Uterus (tissue), 2 donors: ENCODE results near the gene KCNH1.

ENCODE experiments used
- POLR2A ChIP-seq, 2 donors: fragments of 450-650 bp; IDR thresholded peaks; one replicate each; pipeline ENCODE4 v1.6.1; 2016; ENCODE audit warnings: antibody characterized with exemption in 2 of 2, mild to moderate bottlenecking in 1 of 2, moderate library complexity in 1 of 2
- TF ChIP-seq, protein P1 (sequence below), 4 experiments: fragments of 200-600 bp in 2 of 4; fragments of 450-650 bp in 2 of 4; sonication (generic) in 2 of 4; IDR thresholded peaks; one replicate each; pipeline ENCODE4 v1.5.1; 2016 to 2019; ENCODE audit warnings: antibody characterized with exemption in 4 of 4, mild to moderate bottlenecking in 2 of 4, moderate library complexity in 1 of 4

DNA sequence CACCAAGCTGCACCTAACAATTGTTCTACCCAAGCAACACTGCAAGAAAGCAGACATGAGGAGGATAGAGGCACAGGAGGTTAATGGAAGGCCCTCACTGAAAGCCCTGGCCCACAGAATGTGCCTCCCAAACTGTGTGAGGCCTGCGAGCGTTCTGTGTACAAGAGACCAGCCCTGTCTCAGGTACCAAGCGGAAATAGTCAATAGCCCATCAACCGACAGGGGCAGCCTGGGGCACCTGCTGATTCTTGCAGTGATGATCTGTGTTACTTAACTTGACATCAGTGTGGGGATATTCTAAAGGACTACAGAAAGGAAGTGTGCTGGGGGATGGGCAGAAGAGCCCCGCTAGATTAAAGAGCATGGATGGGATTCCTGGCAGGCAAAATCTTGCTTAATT is 392.4 kb downstream of the KCNH1 start:
- TF ChIP-seq, protein P1, sequence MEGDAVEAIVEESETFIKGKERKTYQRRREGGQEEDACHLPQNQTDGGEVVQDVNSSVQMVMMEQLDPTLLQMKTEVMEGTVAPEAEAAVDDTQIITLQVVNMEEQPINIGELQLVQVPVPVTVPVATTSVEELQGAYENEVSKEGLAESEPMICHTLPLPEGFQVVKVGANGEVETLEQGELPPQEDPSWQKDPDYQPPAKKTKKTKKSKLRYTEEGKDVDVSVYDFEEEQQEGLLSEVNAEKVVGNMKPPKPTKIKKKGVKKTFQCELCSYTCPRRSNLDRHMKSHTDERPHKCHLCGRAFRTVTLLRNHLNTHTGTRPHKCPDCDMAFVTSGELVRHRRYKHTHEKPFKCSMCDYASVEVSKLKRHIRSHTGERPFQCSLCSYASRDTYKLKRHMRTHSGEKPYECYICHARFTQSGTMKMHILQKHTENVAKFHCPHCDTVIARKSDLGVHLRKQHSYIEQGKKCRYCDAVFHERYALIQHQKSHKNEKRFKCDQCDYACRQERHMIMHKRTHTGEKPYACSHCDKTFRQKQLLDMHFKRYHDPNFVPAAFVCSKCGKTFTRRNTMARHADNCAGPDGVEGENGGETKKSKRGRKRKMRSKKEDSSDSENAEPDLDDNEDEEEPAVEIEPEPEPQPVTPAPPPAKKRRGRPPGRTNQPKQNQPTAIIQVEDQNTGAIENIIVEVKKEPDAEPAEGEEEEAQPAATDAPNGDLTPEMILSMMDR (IDR thresholded peaks at IDR 0.05): no peak
- TF ChIP-seq POLR2A (IDR thresholded peaks at IDR 0.05): no peak
